ENCODE measurements around the gene CILP2. TPM values are rescaled to one million over a fixed set of nuclear protein-coding genes. Genes with fewer than 3 reads are reported as not detected.

CILP2 gene
- total and polyA plus RNA-seq, 2 of the 8 experiments (the other 6 are each of a cell fraction or from before 2014, with no cell fraction given): 4.4 to 5.8 TPM

DNA sequence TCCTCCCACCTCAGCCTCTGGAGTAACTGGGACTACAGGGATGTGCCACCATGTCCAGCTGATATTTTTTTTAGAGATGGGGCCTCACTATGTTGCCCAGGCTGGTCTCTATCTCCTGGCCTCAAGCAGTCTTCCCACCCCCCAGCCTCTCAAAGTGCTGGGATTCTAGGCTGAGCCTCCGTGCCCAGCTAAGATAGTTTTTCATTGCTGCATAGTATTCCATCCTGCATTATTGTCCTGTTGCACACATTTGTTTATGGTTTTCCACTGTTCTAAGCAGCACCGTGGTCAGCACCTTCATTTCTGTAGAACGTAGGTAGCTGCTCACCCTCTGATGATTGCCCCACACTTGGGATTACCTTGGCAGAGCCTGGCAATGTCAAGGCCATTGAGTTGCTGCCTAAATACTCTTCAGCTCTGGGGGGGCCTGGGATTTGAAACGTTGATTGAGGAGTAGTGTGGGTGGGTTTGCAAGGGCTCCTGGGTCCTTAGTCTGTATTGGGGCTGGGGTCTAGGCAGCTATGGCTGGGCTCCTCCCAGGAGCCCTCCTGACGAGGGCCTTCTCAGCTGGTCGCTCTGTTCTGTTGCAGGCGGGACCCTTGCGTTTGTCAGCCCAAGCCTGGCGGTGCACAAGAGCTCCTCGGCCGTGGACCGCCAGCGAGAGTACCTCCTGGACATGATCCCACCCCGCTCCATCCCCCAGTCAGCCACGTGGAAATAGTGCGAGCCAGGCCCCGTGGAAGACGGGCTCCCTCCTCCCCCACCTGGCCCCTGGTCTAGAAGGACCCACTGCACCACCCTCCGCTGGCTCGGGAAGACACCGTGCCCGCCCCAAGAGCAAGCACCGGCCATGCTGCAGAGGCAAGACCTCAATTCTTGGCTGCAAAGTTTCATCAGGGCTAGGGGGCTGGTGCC is 33.1 kb upstream of the CILP2 start:
- Histone ChIP-seq H3K9ac (replicated peaks in 1 of 4; ENCODE audit: extremely low read depth in 1 of 4, low read depth in 3 of 4, low read length in 3 of 4) (no peak overlapping the region), H3K27me3 (replicated peaks in 1 of 4; ENCODE audit: control insufficient read depth in 3 of 4, extremely low read depth in 1 of 4, insufficient read depth in 3 of 4, low read length in 3 of 4) (no peaks in the 10 kb centered on the region), H3K4me1 (replicated peaks in 1 of 4; ENCODE audit: control insufficient read depth in 3 of 4, insufficient read depth in 4 of 4, low read length in 3 of 4) (no peaks in the 10 kb centered on the region), H3K4me3 (ENCODE audit: extremely low read depth in 1 of 4, insufficient read depth in 2 of 4, low read depth in 3 of 4, low read length in 4 of 4) (no peak overlapping the region), H4K8ac (ENCODE audit: extremely low read depth, insufficient read depth, low read length) (no peak overlapping the region; the same call in 1 of the 2 replicates), H3K79me2 (ENCODE audit: control insufficient read depth in 1 of 2, insufficient read depth in 2 of 2, low read length in 2 of 2) (no peaks in the 10 kb centered on the region), H2BK15ac (ENCODE audit: low read length) (no peak overlapping the region), H3K27ac (ENCODE audit: low read depth, low read length) (no peak overlapping the region), H2AFZ (ENCODE audit: low read length) (no peak overlapping the region), H3K4ac (replicated peaks; ENCODE audit: insufficient read length, low read depth, low read length) (no peak overlapping the region), H3K23ac (ENCODE audit: insufficient read length) (no peak overlapping the region), H2BK120ac (replicated peaks; ENCODE audit: low read depth, low read length) (no peak overlapping the region), H3K14ac (ENCODE audit: insufficient read length) (no peak overlapping the region), H3K36me3 (ENCODE audit: control insufficient read depth in 2 of 4, insufficient read depth in 4 of 4, low read length in 3 of 4) (peaks cover 21 to 61% (median 43%) of the 10 kb centered on the region in 4 experiments), H3K56ac (replicated peaks; ENCODE audit: insufficient read length, low read depth, low read length) (no peak overlapping the region), H2BK5ac (ENCODE audit: low read depth, low read length) (no peak overlapping the region), H2BK20ac (ENCODE audit: low read length) (no peak overlapping the region), H3K18ac (ENCODE audit: extremely low read depth, low read length) (no peak overlapping the region), H3K23me2 (ENCODE audit: low read depth, low read length) (peaks cover 2% of the 10 kb centered on the region; the same call in 1 of the 2 replicates), H3K79me1 (ENCODE audit: low read depth, low read length) (peaks cover 4% of the 10 kb centered on the region), H4K91ac (replicated peaks; ENCODE audit: insufficient read length, low read length) (no peak overlapping the region), H2BK12ac (ENCODE audit: low read depth, low read length) (no peak overlapping the region), H4K5ac (ENCODE audit: insufficient read length, low read depth, low read length) (no peak overlapping the region), H3K9me3 (ENCODE audit: insufficient read depth in 2 of 2, low read depth in 1 of 2, low read length in 1 of 2) (no peaks in the 10 kb centered on the region), H3K4me2 (ENCODE audit: insufficient read depth in 1 of 2, low read depth in 2 of 2, low read length in 2 of 2) (no peak overlapping the region), H4K20me1 (replicated peaks in 1 of 2; ENCODE audit: control insufficient read depth in 1 of 2, insufficient read depth in 2 of 2, low read length in 2 of 2) (peaks cover 0 to 8% of the 10 kb centered on the region in 2 experiments), H2AK5ac (ENCODE audit: low read depth, low read length) (no peak overlapping the region)
- CTCF ChIA-PET (ENCODE audit: partially characterized antibody): interaction anchor here (0.6 to 1.6 kb wide), 2 partner anchors 14 to 1352 kb away, joined by 3 to 6 read pairs; no protein-coding TSS in a partner anchor
- no peak for FAIRE-seq
- no peak for DNase-seq (ENCODE audit: low read depth in 1 of 2, low spot score in 2 of 2)
- WGBS, 2 experiments (ENCODE audit: extremely low coverage in 1 of 2, insufficient coverage in 1 of 2, insufficient read length in 1 of 2, insufficient replicate concordance in 2 of 2, low coverage in 1 of 2, low lambda C conversion rate in 2 of 2, missing lambda C conversion rate in 1 of 2): 92% methylated on average over 23 of the region's 23 CpGs; no CpG with 5 or more reads in 1 of the 2 experiments
- POLR2A ChIA-PET (ENCODE audit: partially characterized antibody): interaction anchor here (0.6 to 1.3 kb wide), 3 partner anchors 9 to 100 kb away, joined by 3 to 7 read pairs (median 3); partner anchors contain the start of gene NDUFA13
- TF ChIP-seq TAF1 (IDR thresholded peaks at IDR 0.05; ENCODE audit: low read depth, low read length) (no peak), BRCA1 (IDR thresholded peaks at IDR 0.05; ENCODE audit: low read depth, low read length) (no peak), CREB1 (IDR thresholded peaks at IDR 0.05) (no peak), TAF7 (optimal IDR thresholded peaks at IDR 0.05; ENCODE audit: borderline replicate concordance, low read depth, low read length) (no peak), TEAD4 (IDR thresholded peaks at IDR 0.05; ENCODE audit: low read depth, low read length) (no peak), SAP30 (IDR thresholded peaks at IDR 0.05; ENCODE audit: insufficient read depth, insufficient replicate concordance, low read length) (no peak), SP2 (IDR thresholded peaks at IDR 0.05; ENCODE audit: low read length) (no peak)

Data from H1 (cell line).